GM21717 (cell line): ENCODE measurements around the gene CCNY.
"Not testable (repeated sequence)": the region's sequence is repeated elsewhere in the genome, so short reads cannot be mapped to it uniquely, and the experiment has no call there.

Experiments
- ATAC-seq: cut with Tn5 transposase; IDR thresholded peaks from one replicate; pipeline ENCODE4 v1.9.1; 2021; ENCODE audit warnings: mild to moderate bottlenecking, moderate library complexity; ENCODE audit not compliant: unreplicated experiment

The CCNY gene

GRCh38 chr10:35506741-35507140, 170.4 kb downstream of the CCNY start:
- ATAC-seq: peak; percentile 55

- ATAC-seq: no peak
These were observed 171.3 kb downstream of the CCNY start for GRCh38 chr10:35507519-35508109.

GRCh38 chr10:35508647-35509046, 172.3 kb downstream of the CCNY start:
- no peak for ATAC-seq

GRCh38 chr10:35510891-35511290, 174.6 kb downstream of the CCNY start:
- no peak for ATAC-seq

- ATAC-seq: no peak
These were observed 175.3 kb downstream of the CCNY start for GRCh38 chr10:35511647-35512046.

GRCh38 chr10:35516102-35516670, 179.9 kb downstream of the CCNY start:
- no peak for ATAC-seq

- no peak for ATAC-seq
These were observed 181.3 kb downstream of the CCNY start for GRCh38 chr10:35517431-35518181.

GRCh38 chr10:35518187-35518586, 181.9 kb downstream of the CCNY start:
- not testable (repeated sequence) for ATAC-seq

- no peak for ATAC-seq
These were observed 184.7 kb downstream of the CCNY start for GRCh38 chr10:35520996-35521395.

- ATAC-seq: no peak
These were observed 187.4 kb downstream of the CCNY start for GRCh38 chr10:35523670-35524225.

- ATAC-seq: no peak
These were observed 190.4 kb downstream of the CCNY start for GRCh38 chr10:35526746-35527145.

GRCh38 chr10:35532141-35532540, 195.8 kb downstream of the CCNY start:
- no peak for ATAC-seq

GRCh38 chr10:35533565-35533964, 197.3 kb downstream of the CCNY start:
- no peak for ATAC-seq

- ATAC-seq: no peak
These were observed 198.8 kb downstream of the CCNY start for GRCh38 chr10:35535136-35535535.

- ATAC-seq: no peak
These were observed 200.5 kb downstream of the CCNY start for GRCh38 chr10:35536789-35537188.

- not testable (repeated sequence) for ATAC-seq
These were observed 201.6 kb downstream of the CCNY start for GRCh38 chr10:35537925-35538324.

- no peak for ATAC-seq
These were observed 204.2 kb downstream of the CCNY start for GRCh38 chr10:35540296-35541164.

GRCh38 chr10:35541720-35542119, 205.4 kb downstream of the CCNY start:
- ATAC-seq: no peak

GRCh38 chr10:35542303-35542702, 206.0 kb downstream of the CCNY start:
- ATAC-seq: no peak

- no peak for ATAC-seq
These were observed 208.9 kb downstream of the CCNY start for GRCh38 chr10:35545079-35545657.
